HCT116 (cell line): ENCODE results near the gene ADGRG1. TPM values are rescaled to one million over a fixed set of nuclear protein-coding genes. Genes with fewer than 3 reads are reported as not detected.

Experiments
- ATAC-seq: fragments of 200-7000 bp; cut with Tn5 transposase; 2 replicates; pipeline ENCODE4 v1.9.1; 2020; ENCODE audit warnings: mild to moderate bottlenecking, moderate library complexity
- BruUV-seq: library from RNA; stranded (reverse); fragments of 400-500 nt; replicated peaks from 2 replicates; lab custom pipeline; 2021; lab: Mats Ljungman, UMichigan
- CTCF ChIA-PET: fragments of 300-600 bp; sonication (Branson Sonifier 250); formaldehyde crosslinking; loops from one replicate; lab custom pipeline; 2021; ENCODE audit warnings: antibody characterized with exemption; lab: Charles Lee
- POLR2A ChIA-PET: fragments of 300-600, 350-600 bp; sonication (Branson Sonifier 250); formaldehyde crosslinking; loops from one replicate; lab custom pipeline; 2021; ENCODE audit warnings: antibody characterized with exemption; lab: Charles Lee
- RAD21 ChIA-PET, 2 experiments: fragments of 300-600 bp; sonication (Branson Sonifier 250); formaldehyde crosslinking; loops; one replicate each; lab custom pipeline; 2023; ENCODE audit warnings: low total read pairs in 2 of 2; ENCODE audit not compliant: uncharacterized antibody in 2 of 2, unreplicated experiment in 2 of 2, low non-redundant PET in 1 of 2; lab: Charles Lee
- DNase-seq: peaks from one replicate; pipeline ENCODE4 v3.0.0-alpha.2; 2010; ENCODE audit warnings: low read depth, low spot score
- H2AFZ ChIP-seq: fragments of 200-600 bp; shearing (Covaris generic), sonication (generic); 2 replicates; pipeline ENCODE4 v1.6.1; 2017; ENCODE audit warnings: low read depth, mixed run types, mixed read lengths, antibody characterized with exemption, low read length; ENCODE audit not compliant: poor library complexity, severe bottlenecking
- H3K27ac ChIP-seq: 2 replicates; pipeline ENCODE4 v1.5.1; 2012; ENCODE audit warnings: low read depth, low read length
- H3K27me3 ChIP-seq: fragments of 200-600 bp; sonication (generic); 2 replicates; pipeline ENCODE4 v1.6.1; 2016; ENCODE audit warnings: mixed run types, low read length, mixed read lengths; ENCODE audit not compliant: insufficient read depth
- H3K36me3 ChIP-seq, 2 experiments: fragments of 200-500 bp in 1 of 2; fragments of 200-600 bp in 1 of 2; sonication (Bioruptor generic) in 1 of 2; sonication (generic) in 1 of 2; 2 replicates each; pipeline versions ENCODE4 v1.5.1 to v1.6.1; 2014 to 2016; ENCODE audit warnings: low read length in 2 of 2, inconsistent platforms in 1 of 2, mixed read lengths in 1 of 2, mixed run types in 1 of 2; ENCODE audit not compliant: insufficient read depth in 2 of 2, control insufficient read depth in 1 of 2
- H3K4me1 ChIP-seq, 2 experiments: fragments of 200-600 bp in 1 of 2; sonication (generic) in 1 of 2; 2 replicates each; pipeline versions ENCODE4 v1.5.1 to v1.6.1; 2012 to 2017; ENCODE audit warnings: low read length in 2 of 2, inconsistent platforms in 1 of 2, mild to moderate bottlenecking in 1 of 2, mixed read lengths in 1 of 2, mixed run types in 1 of 2, moderate library complexity in 1 of 2; ENCODE audit not compliant: insufficient read depth in 2 of 2, control insufficient read depth in 1 of 2
- H3K4me2 ChIP-seq: fragments of 200-600 bp; sonication (generic); 2 replicates; pipeline ENCODE4 v1.6.1; 2017; ENCODE audit warnings: mixed run types, low read length, mixed read lengths
- H3K4me3 ChIP-seq, 2 experiments: fragments of 200-600 bp in 1 of 2; sonication (generic) in 1 of 2; replicated peaks in 1 of 2; 2 replicates each; pipeline ENCODE4 v1.5.1; 2011 to 2016; ENCODE audit warnings: low read length in 2 of 2, control low read depth in 1 of 2, low read depth in 1 of 2, mild to moderate bottlenecking in 1 of 2, mixed read lengths in 1 of 2, mixed run types in 1 of 2
- H3K79me2 ChIP-seq: fragments of 200-600 bp; sonication (generic); 2 replicates; pipeline ENCODE4 v1.6.1; 2017; ENCODE audit warnings: mild to moderate bottlenecking, mixed run types, low read length, moderate library complexity, mixed read lengths; ENCODE audit not compliant: insufficient read depth
- H3K9ac ChIP-seq: fragments of 200-600 bp; sonication (generic); 2 replicates; pipeline ENCODE4 v1.6.1; 2016; ENCODE audit warnings: low read length, mixed read lengths
- H3K9me2 ChIP-seq: fragments of 200-600 bp; sonication (generic), shearing (Covaris generic); 2 replicates; pipeline ENCODE4 v1.6.1; 2017; ENCODE audit warnings: mixed run types, mild to moderate bottlenecking, moderate library complexity; ENCODE audit not compliant: insufficient read depth
- H3K9me3 ChIP-seq, 2 experiments: fragments of 200-500 bp in 1 of 2; fragments of 200-600 bp in 1 of 2; sonication (Bioruptor generic) in 1 of 2; sonication (generic) in 1 of 2; 2 replicates each; pipeline ENCODE4 v1.6.1; 2014 to 2017; ENCODE audit warnings: low read length in 2 of 2, mixed read lengths in 2 of 2, inconsistent platforms in 1 of 2, low read depth in 1 of 2, mild to moderate bottlenecking in 1 of 2, mixed run types in 1 of 2, moderate library complexity in 1 of 2; ENCODE audit not compliant: control insufficient read depth in 1 of 2, insufficient read depth in 1 of 2
- H4K20me1 ChIP-seq: fragments of 200-600 bp; sonication (generic), shearing (Covaris generic); 2 replicates; pipeline ENCODE4 v1.6.1; 2017; ENCODE audit warnings: mixed run types, mild to moderate bottlenecking, moderate library complexity; ENCODE audit not compliant: insufficient read depth
- CBX3 ChIP-seq: IDR thresholded peaks from 2 replicates; pipeline ENCODE4 v1.6.1; 2012; ENCODE audit warnings: low read depth
- CEBPB ChIP-seq: IDR thresholded peaks from 2 replicates; pipeline ENCODE4 v1.6.1; 2012; ENCODE audit warnings: low read depth
- CTCF ChIP-seq, 3 experiments: fragments of 200-600 bp in 1 of 3; sonication (generic) in 1 of 3; IDR thresholded peaks in 2 of 3; conservative IDR thresholded peaks in 1 of 3; 2 replicates each; pipeline ENCODE4 v1.5.1; 2012 to 2017; ENCODE audit warnings: low read depth in 2 of 3, low read length in 2 of 3, antibody characterized with exemption in 1 of 3, borderline replicate concordance in 1 of 3, control low read depth in 1 of 3, mild to moderate bottlenecking in 1 of 3, mixed read lengths in 1 of 3, mixed run types in 1 of 3, moderate library complexity in 1 of 3; ENCODE audit not compliant: insufficient read depth in 1 of 3
- EGR1 ChIP-seq: IDR thresholded peaks from 2 replicates; pipeline ENCODE4 v1.6.1; 2012; ENCODE audit warnings: low read depth
- ELF1 ChIP-seq: IDR thresholded peaks from 2 replicates; pipeline ENCODE4 v1.6.1; 2012; ENCODE audit warnings: low read depth, borderline replicate concordance
- EZH2 ChIP-seq: fragments of 200-600 bp; sonication (generic); IDR thresholded peaks from 2 replicates; pipeline ENCODE4 v1.6.1; 2017; ENCODE audit warnings: antibody characterized with exemption, mixed run types
- EZH2phosphoT487 ChIP-seq: fragments of 200-600 bp; IDR thresholded peaks from 2 replicates; pipeline ENCODE4 v1.6.1; 2018; ENCODE audit warnings: antibody characterized with exemption, borderline replicate concordance
- FOSL1 ChIP-seq: IDR thresholded peaks from 2 replicates; pipeline ENCODE4 v1.6.1; 2012; ENCODE audit warnings: low read depth
- JUND ChIP-seq: IDR thresholded peaks from 2 replicates; pipeline ENCODE4 v1.6.1; 2012
- POLR2A ChIP-seq: IDR thresholded peaks from 2 replicates; pipeline ENCODE4 v1.7.0; 2011; ENCODE audit warnings: borderline replicate concordance; ENCODE audit not compliant: insufficient read depth, insufficient read length; ENCODE audit errors: extremely low read depth
- POLR2AphosphoS5 ChIP-seq: IDR thresholded peaks from 2 replicates; pipeline ENCODE4 v1.6.1; 2011; ENCODE audit warnings: mild to moderate bottlenecking, low read depth, low read length, moderate library complexity
- RAD21 ChIP-seq: IDR thresholded peaks from 2 replicates; pipeline ENCODE4 v1.6.1; 2012; ENCODE audit warnings: low read depth, mild to moderate bottlenecking
- REST ChIP-seq: IDR thresholded peaks from 2 replicates; pipeline ENCODE4 v1.6.1; 2012; ENCODE audit warnings: low read depth
- SIN3A ChIP-seq: IDR thresholded peaks from 2 replicates; pipeline ENCODE4 v1.6.1; 2012; ENCODE audit warnings: low read depth
- SRF ChIP-seq: IDR thresholded peaks from 2 replicates; pipeline ENCODE4 v1.6.1; 2012; ENCODE audit warnings: low read depth
- TCF7L2 ChIP-seq: IDR thresholded peaks from 2 replicates; pipeline ENCODE4 v1.7.0; 2011; ENCODE audit warnings: borderline replicate concordance, inconsistent platforms; ENCODE audit not compliant: insufficient read depth, insufficient read length; ENCODE audit errors: extremely low read depth
- YY1 ChIP-seq: IDR thresholded peaks from 2 replicates; pipeline ENCODE4 v1.6.1; 2011; ENCODE audit warnings: low read length, low read depth, moderate library complexity, mild to moderate bottlenecking; ENCODE audit not compliant: insufficient replicate concordance; ENCODE audit errors: extremely low read depth
- ZNF274 ChIP-seq: fragments of 200-500 bp; sonication (Bioruptor generic); IDR thresholded peaks from 2 replicates; pipeline ENCODE4 v1.6.1; 2014; ENCODE audit warnings: mild to moderate bottlenecking, low read depth, low read length, inconsistent platforms
- intact Hi-C: fragments of 100-400 bp; cut with micrococcal nuclease; formaldehyde crosslinking; loops from 2 replicates; pipeline ENCODE4 v1.10.0; 2022
- total RNA-seq: library from RNA; stranded (reverse); gene quantifications from one replicate; pipeline ENCODE4 v1.2.1, GENCODE V29; 2021; ENCODE audit not compliant: unreplicated experiment
- TF ChIP-seq, protein P1 (sequence below): IDR thresholded peaks from 2 replicates; pipeline ENCODE4 v1.6.1; 2012
- TF ChIP-seq, protein P2 (sequence below): IDR thresholded peaks from 2 replicates; pipeline ENCODE4 v1.6.1; 2011; ENCODE audit warnings: mild to moderate bottlenecking, low read length, moderate library complexity; ENCODE audit not compliant: insufficient replicate concordance; ENCODE audit errors: extremely low read depth

Gene ADGRG1
- total RNA-seq, 1 experiment from 2014 or later, result 36.4 TPM

- DNase-seq (no peak), ATAC-seq (no peak)
- POLR2A ChIA-PET, result no interaction called here
- H3K4me2 ChIP-seq, result no peak overlapping the region
- no peak overlapping the region for H3K4me3 ChIP-seq
- H3K27me3 ChIP-seq, result no peaks in the 10 kb centered on the region
- intact Hi-C loops, result no loop called here
- no peaks in the 10 kb centered on the region for H4K20me1 ChIP-seq
- no peaks in the 10 kb centered on the region for H3K9me3 ChIP-seq
- H2AFZ ChIP-seq, result no peak overlapping the region
- RAD21 ChIA-PET, result no interaction called here
- CTCF ChIA-PET, result no interaction called here
- H3K4me1 ChIP-seq, result peaks cover 6 to 23% of the 10 kb centered on the region in 2 experiments; a peak in 3 of 4 replicates
- no peaks in the 10 kb centered on the region; a peak in 1 of 4 replicates for H3K36me3 ChIP-seq
- no peaks in the 10 kb centered on the region for H3K9me2 ChIP-seq
- H3K79me2 ChIP-seq, result no peaks in the 10 kb centered on the region
- no peak for TF ChIP-seq SIN3A
- TF ChIP-seq CBX3, result no peak
- no peak for TF ChIP-seq EGR1
- no peak for TF ChIP-seq EZH2phosphoT487
- TF ChIP-seq, protein P1, sequence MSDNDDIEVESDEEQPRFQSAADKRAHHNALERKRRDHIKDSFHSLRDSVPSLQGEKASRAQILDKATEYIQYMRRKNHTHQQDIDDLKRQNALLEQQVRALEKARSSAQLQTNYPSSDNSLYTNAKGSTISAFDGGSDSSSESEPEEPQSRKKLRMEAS, result no peak
- no peak for TF ChIP-seq ELF1
- TF ChIP-seq POLR2AphosphoS5, result no peak
- TF ChIP-seq CEBPB, result no peak
- TF ChIP-seq SRF, result no peak
- TF ChIP-seq ZNF274, result no peak
- no peak for TF ChIP-seq FOSL1
- TF ChIP-seq RAD21, result no peak
- no peak for TF ChIP-seq REST
- no peak for TF ChIP-seq POLR2A
- TF ChIP-seq, protein P2, sequence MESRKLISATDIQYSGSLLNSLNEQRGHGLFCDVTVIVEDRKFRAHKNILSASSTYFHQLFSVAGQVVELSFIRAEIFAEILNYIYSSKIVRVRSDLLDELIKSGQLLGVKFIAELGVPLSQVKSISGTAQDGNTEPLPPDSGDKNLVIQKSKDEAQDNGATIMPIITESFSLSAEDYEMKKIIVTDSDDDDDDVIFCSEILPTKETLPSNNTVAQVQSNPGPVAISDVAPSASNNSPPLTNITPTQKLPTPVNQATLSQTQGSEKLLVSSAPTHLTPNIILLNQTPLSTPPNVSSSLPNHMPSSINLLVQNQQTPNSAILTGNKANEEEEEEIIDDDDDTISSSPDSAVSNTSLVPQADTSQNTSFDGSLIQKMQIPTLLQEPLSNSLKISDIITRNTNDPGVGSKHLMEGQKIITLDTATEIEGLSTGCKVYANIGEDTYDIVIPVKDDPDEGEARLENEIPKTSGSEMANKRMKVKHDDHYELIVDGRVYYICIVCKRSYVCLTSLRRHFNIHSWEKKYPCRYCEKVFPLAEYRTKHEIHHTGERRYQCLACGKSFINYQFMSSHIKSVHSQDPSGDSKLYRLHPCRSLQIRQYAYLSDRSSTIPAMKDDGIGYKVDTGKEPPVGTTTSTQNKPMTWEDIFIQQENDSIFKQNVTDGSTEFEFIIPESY, result no peak
- no peak for TF ChIP-seq EZH2
- no peak for TF ChIP-seq TCF7L2
- TF ChIP-seq JUND, result no peak
- no peak for TF ChIP-seq CTCF (IDR thresholded peaks at IDR 0.05 in 2 of 3, conservative IDR thresholded peaks at IDR 0.05 in 1 of 3; ENCODE audit: borderline replicate concordance in 1 of 3, insufficient read depth in 1 of 3, low read depth in 2 of 3, low read length in 2 of 3)
- no peak for TF ChIP-seq YY1
- no TSS peak for BruUV-seq
- H3K27ac ChIP-seq, result no peak overlapping the region
- no peak overlapping the region for H3K9ac ChIP-seq
These were observed 16.7 kb downstream of the ADGRG1 start for GRCh38 chr16:57645169-57645568.
